ENCODE measurements around the gene RFX4. TPM values are rescaled to one million over a fixed set of nuclear protein-coding genes. Genes with fewer than 3 reads are reported as not detected.

Gene RFX4
- total RNA-seq, 1 donor from 2014 or later, result not detected

DNA sequence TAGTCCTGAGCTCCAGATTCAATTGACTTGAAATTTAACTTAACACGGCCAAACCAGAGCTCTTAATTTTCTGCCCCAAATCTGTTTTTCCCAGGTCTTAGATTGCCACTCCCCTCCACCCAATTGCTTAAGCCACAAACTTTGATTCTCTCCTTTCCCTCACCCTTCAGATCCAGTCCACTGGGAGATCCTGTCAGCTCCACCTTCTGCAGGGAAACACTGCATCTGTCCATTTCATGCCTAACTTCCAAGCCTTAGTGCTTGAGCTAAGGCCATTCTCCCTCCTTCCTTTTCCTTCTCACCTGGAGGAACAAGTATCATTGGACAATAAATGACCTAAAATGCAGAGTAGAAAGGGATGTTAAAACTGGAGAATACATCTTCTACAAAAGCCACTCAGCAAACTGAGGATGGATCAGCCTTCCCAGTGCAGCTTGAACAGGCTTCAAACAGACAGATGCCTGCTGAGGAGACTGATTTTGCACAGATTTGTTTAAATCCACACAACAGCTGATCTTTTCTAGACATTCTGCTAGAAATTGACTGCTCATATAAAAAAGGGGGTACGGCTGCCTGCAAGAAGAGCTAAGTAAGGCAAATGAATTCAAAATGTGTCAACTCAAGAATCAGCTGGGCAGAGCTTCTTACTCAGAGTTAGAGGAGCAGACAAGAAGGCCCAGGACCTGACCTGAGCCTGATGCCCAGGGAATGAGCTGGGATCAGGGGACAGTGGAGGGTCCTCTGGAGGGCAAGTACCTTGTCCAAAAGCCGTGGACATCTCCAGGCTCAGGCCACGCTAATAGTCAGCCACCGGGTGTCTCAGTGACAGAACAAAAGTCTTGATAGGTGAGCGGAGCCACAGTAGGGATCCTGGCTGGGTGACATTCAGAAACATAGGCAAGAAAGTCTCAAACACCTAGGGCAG is 110.4 kb downstream of the RFX4 start:
- intact Hi-C loops (cut with micrococcal nuclease), result no loop called here
- TF ChIP-seq, protein P1, sequence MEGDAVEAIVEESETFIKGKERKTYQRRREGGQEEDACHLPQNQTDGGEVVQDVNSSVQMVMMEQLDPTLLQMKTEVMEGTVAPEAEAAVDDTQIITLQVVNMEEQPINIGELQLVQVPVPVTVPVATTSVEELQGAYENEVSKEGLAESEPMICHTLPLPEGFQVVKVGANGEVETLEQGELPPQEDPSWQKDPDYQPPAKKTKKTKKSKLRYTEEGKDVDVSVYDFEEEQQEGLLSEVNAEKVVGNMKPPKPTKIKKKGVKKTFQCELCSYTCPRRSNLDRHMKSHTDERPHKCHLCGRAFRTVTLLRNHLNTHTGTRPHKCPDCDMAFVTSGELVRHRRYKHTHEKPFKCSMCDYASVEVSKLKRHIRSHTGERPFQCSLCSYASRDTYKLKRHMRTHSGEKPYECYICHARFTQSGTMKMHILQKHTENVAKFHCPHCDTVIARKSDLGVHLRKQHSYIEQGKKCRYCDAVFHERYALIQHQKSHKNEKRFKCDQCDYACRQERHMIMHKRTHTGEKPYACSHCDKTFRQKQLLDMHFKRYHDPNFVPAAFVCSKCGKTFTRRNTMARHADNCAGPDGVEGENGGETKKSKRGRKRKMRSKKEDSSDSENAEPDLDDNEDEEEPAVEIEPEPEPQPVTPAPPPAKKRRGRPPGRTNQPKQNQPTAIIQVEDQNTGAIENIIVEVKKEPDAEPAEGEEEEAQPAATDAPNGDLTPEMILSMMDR (IDR thresholded peaks at IDR 0.05; ENCODE audit: borderline replicate concordance), result no peak

DNA sequence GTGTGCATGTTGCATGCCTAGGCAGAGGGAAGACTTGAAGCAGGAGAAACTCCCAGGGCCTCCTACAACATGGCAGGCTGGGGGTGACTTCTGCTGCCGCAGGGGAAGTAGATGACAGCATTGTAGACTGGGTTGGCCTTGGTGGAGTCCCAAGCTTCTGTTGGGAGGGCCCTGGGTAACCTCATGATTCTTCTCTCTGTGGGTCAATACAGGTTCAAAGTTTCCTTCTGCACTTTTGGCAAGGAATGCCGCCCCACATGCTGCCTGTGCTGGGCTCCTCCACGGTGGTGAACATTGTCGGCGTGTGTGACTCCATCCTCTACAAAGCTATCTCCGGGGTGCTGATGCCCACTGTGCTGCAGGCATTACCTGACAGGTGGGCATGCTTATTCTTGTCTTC is 113.3 kb downstream of the RFX4 start:
- Histone ChIP-seq H3K36me3 (no peaks in the 10 kb centered on the region), H3K27ac (replicated peaks) (no peak overlapping the region), H3K4me3 (no peak overlapping the region), H3K9me3 (replicated peaks) (peaks cover 28% of the 10 kb centered on the region), H3K27me3 (ENCODE audit: low read depth) (no peaks in the 10 kb centered on the region), H3K4me1 (no peaks in the 10 kb centered on the region)
- TF ChIP-seq, protein P1 (IDR thresholded peaks at IDR 0.05; ENCODE audit: borderline replicate concordance), result no peak
- intact Hi-C loops (cut with micrococcal nuclease), result no loop called here
- DNase-seq, result no peak

More for the DNA sequence above, 110.4 kb downstream of the RFX4 start:
- Histone ChIP-seq H3K27me3 (ENCODE audit: low read depth) (no peaks in the 10 kb centered on the region), H3K36me3 (no peaks in the 10 kb centered on the region), H3K9me3 (replicated peaks) (peaks cover 8% of the 10 kb centered on the region), H3K27ac (replicated peaks) (no peak overlapping the region), H3K4me1 (no peaks in the 10 kb centered on the region), H3K4me3 (no peak overlapping the region)
- no peak for DNase-seq

DNA sequence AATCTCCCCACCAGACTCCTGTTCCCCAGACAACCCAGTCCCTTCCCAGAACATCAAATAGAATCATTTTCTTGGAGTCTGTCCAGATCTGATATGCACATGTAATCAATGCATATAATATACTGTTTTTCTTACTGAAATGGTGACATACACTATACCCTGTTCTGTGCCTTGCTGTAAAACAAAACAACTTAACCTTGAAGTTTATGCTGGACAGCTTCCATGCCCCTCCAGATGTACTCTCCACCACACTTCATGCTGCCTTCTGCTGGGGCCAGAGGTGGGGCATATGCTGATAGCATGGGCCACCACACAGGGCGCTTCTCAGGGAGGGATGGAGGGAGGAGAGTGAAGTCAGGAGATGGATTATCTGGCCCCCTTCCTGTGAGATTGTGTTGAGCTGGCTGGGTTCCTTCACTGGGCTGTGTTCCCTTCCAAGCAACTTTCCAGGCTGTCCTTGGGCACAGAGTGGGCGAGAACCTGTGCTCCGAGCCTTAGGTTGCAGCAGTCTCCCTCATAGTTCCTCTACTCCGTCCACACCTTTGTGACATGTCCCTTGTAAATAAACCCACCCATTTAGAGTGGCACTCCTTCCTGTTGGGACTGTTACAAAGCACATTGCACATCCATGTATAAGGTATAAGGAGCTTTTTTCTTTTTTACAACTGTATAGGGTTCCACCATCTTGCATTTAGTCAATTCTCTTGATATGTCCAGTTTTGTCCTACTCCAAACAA is 114.0 kb downstream of the RFX4 start:
- Histone ChIP-seq H3K9me3 (replicated peaks) (peaks cover 36% of the 10 kb centered on the region), H3K4me1 (no peaks in the 10 kb centered on the region), H3K36me3 (no peaks in the 10 kb centered on the region), H3K27me3 (ENCODE audit: low read depth) (no peaks in the 10 kb centered on the region), H3K27ac (replicated peaks) (no peak overlapping the region), H3K4me3 (no peak overlapping the region)
- intact Hi-C loops (cut with micrococcal nuclease), result no loop called here
- TF ChIP-seq, protein P1 (IDR thresholded peaks at IDR 0.05; ENCODE audit: borderline replicate concordance), result no peak
- DNase-seq, result no peak

DNA sequence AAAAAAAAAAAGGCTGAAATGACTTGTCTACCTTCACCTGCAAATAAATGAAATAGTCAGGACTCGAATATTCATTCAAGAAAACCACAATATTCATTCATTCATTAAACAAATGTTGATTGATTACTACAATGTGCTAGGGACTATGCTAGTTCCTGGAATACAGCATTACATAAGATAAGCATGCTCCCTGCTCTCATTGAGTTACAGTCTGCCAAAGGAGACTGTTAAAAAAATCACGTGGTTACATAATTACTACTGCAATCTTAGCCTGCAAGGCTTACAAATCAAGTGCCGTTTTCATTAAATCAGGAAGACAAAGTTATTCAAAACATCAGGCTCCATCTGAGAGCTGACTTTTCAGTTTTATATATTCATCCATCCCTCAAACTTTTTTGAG is 121.3 kb downstream of the RFX4 start:
- Histone ChIP-seq H3K27me3 (ENCODE audit: low read depth) (no peaks in the 10 kb centered on the region), H3K4me1 (peaks cover 8% of the 10 kb centered on the region), H3K4me3 (no peak overlapping the region), H3K36me3 (no peaks in the 10 kb centered on the region), H3K9me3 (replicated peaks) (peaks cover 26% of the 10 kb centered on the region), H3K27ac (replicated peaks) (no peak overlapping the region)
- intact Hi-C loops (cut with micrococcal nuclease), result no loop called here
- TF ChIP-seq, protein P1 (IDR thresholded peaks at IDR 0.05; ENCODE audit: borderline replicate concordance), result no peak
- no peak for DNase-seq

DNA sequence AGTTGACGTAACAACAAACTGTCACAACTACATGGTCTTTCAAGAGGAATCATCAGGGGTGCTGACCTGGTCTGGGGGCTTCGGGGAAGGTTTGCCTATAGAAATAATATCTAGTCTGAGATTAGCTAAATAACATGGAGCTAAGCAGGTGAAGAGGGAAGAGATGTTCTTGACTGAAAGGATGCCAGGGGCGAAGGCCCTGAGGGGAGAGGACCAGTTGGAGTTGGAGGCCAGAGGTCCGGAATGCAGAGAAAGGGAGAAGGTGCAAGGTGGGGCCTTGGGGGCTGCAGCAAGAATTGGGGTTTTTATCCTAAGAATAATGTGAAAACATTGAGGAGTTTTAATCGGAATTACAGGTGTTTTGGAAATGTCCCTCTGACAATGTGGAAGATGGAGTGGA is 123.2 kb downstream of the RFX4 start:
- Histone ChIP-seq H3K27me3 (ENCODE audit: low read depth) (peaks cover 6% of the 10 kb centered on the region), H3K36me3 (no peaks in the 10 kb centered on the region), H3K4me3 (no peak overlapping the region), H3K4me1 (peaks cover 8% of the 10 kb centered on the region), H3K9me3 (replicated peaks) (peaks cover 16% of the 10 kb centered on the region), H3K27ac (replicated peaks) (no peak overlapping the region)
- intact Hi-C loops (cut with micrococcal nuclease), result no loop called here
- DNase-seq, result no peak
- TF ChIP-seq, protein P1 (IDR thresholded peaks at IDR 0.05; ENCODE audit: borderline replicate concordance), result no peak
